WTC11 (cell line): ENCODE data around the gene RBM38. TPM values are rescaled to one million over a fixed set of nuclear protein-coding genes. Genes with fewer than 3 reads are reported as not detected.

Experiments used
- ATAC-seq: fragments of 200-7000 bp; cut with Tn5 transposase; 2 replicates; pipeline ENCODE4 v1.10.0; 2021; ENCODE audit warnings: mild to moderate bottlenecking, moderate library complexity
- CTCF ChIA-PET: fragments of 300-600 bp; sonication (Branson Sonifier 250); formaldehyde crosslinking; loops from one replicate; lab custom pipeline; 2021; ENCODE audit warnings: antibody characterized with exemption; lab: Charles Lee
- POLR2A ChIA-PET: fragments of 350-600 bp; sonication (Branson Sonifier 250); formaldehyde crosslinking; loops from one replicate; lab custom pipeline; 2021; ENCODE audit warnings: antibody characterized with exemption; lab: Charles Lee
- DNase-seq: peaks from one replicate; pipeline ENCODE4 v3.0.0; 2021; ENCODE audit warnings: low spot score
- H3K27ac Mint-ChIP-seq: 2 replicates; pipeline ENCODE4 v1.8.0; 2021; ENCODE audit warnings: mixed read lengths
- H3K27me3 Mint-ChIP-seq: 2 replicates; pipeline ENCODE4 v1.8.0; 2021; ENCODE audit warnings: low read depth, mild to moderate bottlenecking, moderate library complexity, mixed read lengths
- H3K36me3 Mint-ChIP-seq: 2 replicates; pipeline ENCODE4 v1.8.0; 2021; ENCODE audit warnings: mixed read lengths
- H3K4me1 Mint-ChIP-seq: 2 replicates; pipeline ENCODE4 v1.8.0; 2022; ENCODE audit warnings: mixed read lengths
- H3K4me3 Mint-ChIP-seq: 2 replicates; pipeline ENCODE4 v1.8.0; 2021; ENCODE audit warnings: mild to moderate bottlenecking, moderate library complexity, mixed read lengths
- H3K9me3 Mint-ChIP-seq: 2 replicates; pipeline ENCODE4 v1.8.0; 2021; ENCODE audit warnings: mixed read lengths
- AFF4 ChIP-seq: sonication (generic); formaldehyde crosslinking; IDR thresholded peaks from 2 replicates; pipeline ENCODE4 v1.8.1; 2023; ENCODE audit warnings: mild to moderate bottlenecking, missing genetic modification reagents, borderline replicate concordance
- ATF3 ChIP-seq: sonication (generic); formaldehyde crosslinking; conservative IDR thresholded peaks from 2 replicates; pipeline ENCODE4 v1.8.1; 2022; ENCODE audit warnings: mild to moderate bottlenecking, missing genetic modification reagents
- ATF6 ChIP-seq: sonication (generic); formaldehyde crosslinking; IDR thresholded peaks from 2 replicates; pipeline ENCODE4 v1.8.1; 2023; ENCODE audit warnings: mild to moderate bottlenecking, missing genetic modification reagents
- EMX1 ChIP-seq: fragments of 250-450 bp; sonication (Bioruptor Pico); IDR thresholded peaks from 2 replicates; pipeline ENCODE4 v1.8.0; 2021; ENCODE audit warnings: mild to moderate bottlenecking
- FOXJ3 ChIP-seq: sonication (generic); formaldehyde crosslinking; IDR thresholded peaks from 2 replicates; pipeline ENCODE4 v1.9.0; 2021; ENCODE audit warnings: missing genetic modification reagents, mild to moderate bottlenecking, borderline replicate concordance
- FOXP4 ChIP-seq: sonication (generic); formaldehyde crosslinking; IDR thresholded peaks from 2 replicates; pipeline ENCODE4 v1.8.0; 2022; ENCODE audit warnings: mild to moderate bottlenecking, missing genetic modification reagents
- GTF2I ChIP-seq: fragments of 250-450 bp; sonication (Bioruptor Pico); conservative IDR thresholded peaks from 2 replicates; pipeline ENCODE4 v1.4.0; 2021; ENCODE audit warnings: mild to moderate bottlenecking
- HMGA2 ChIP-seq: fragments of 250-450 bp; sonication (Bioruptor Pico); IDR thresholded peaks from 2 replicates; pipeline ENCODE4 v1.4.0; 2021; ENCODE audit warnings: mild to moderate bottlenecking, moderate library complexity
- JUN ChIP-seq: sonication (generic); formaldehyde crosslinking; IDR thresholded peaks from 2 replicates; pipeline ENCODE4 v1.8.0; 2023; ENCODE audit warnings: mild to moderate bottlenecking, missing genetic modification reagents
- MXD4 ChIP-seq: fragments of 250-450 bp; sonication (Bioruptor Pico); IDR thresholded peaks from 2 replicates; pipeline ENCODE4 v1.8.0; 2021; ENCODE audit warnings: mild to moderate bottlenecking, moderate library complexity, borderline replicate concordance
- NFYB ChIP-seq: sonication (generic); formaldehyde crosslinking; conservative IDR thresholded peaks from 2 replicates; pipeline ENCODE4 v1.8.0; 2022; ENCODE audit warnings: low read depth, missing genetic modification reagents
- OVOL2 ChIP-seq: fragments of 250-450 bp; sonication (Bioruptor Pico); IDR thresholded peaks from 2 replicates; pipeline ENCODE4 v1.9.0; 2021; ENCODE audit warnings: mild to moderate bottlenecking, borderline replicate concordance
- TEAD4 ChIP-seq: sonication (generic); formaldehyde crosslinking; IDR thresholded peaks from 2 replicates; pipeline ENCODE4 v1.8.0; 2022; ENCODE audit warnings: mild to moderate bottlenecking, missing genetic modification reagents
- USF1 ChIP-seq: sonication (generic); formaldehyde crosslinking; IDR thresholded peaks from 2 replicates; pipeline ENCODE4 v1.8.0; 2022; ENCODE audit warnings: mild to moderate bottlenecking, missing genetic modification reagents
- USF2 ChIP-seq: sonication (generic); formaldehyde crosslinking; IDR thresholded peaks from 2 replicates; pipeline ENCODE4 v1.8.1; 2023; ENCODE audit warnings: mild to moderate bottlenecking, missing genetic modification reagents, moderate library complexity
- ZNF121 ChIP-seq: sonication (generic); formaldehyde crosslinking; IDR thresholded peaks from 2 replicates; pipeline ENCODE4 v1.8.0; 2023; ENCODE audit warnings: missing genetic modification reagents
- ZNF232 ChIP-seq: sonication (generic); formaldehyde crosslinking; IDR thresholded peaks from 2 replicates; pipeline ENCODE4 v1.8.0; 2022; ENCODE audit warnings: mild to moderate bottlenecking, missing genetic modification reagents
- ZSCAN18 ChIP-seq: fragments of 250-450 bp; sonication (Bioruptor Pico); IDR thresholded peaks from 2 replicates; pipeline ENCODE4 v2.1.2; 2022; ENCODE audit warnings: mild to moderate bottlenecking, moderate library complexity
- total RNA-seq: library from RNA; stranded (reverse); gene quantifications from 3 replicates; pipeline ENCODE4 v1.2.3, GENCODE V29; 2021

RBM38 gene
- total RNA-seq, 1 experiment from 2014 or later, result 69.0 TPM

GRCh38 chr20:57437267-57437666 is 46.1 kb downstream of the RBM38 start:
- TF ChIP-seq AFF4 (CRISPR knock-in tag) (no peak), OVOL2 (CRISPR knock-in tag) (no peak), FOXJ3 (CRISPR knock-in tag) (no peak), JUN (CRISPR knock-in tag) (no peak), ZSCAN18 (CRISPR knock-in tag) (no peak), MXD4 (CRISPR knock-in tag) (no peak), TEAD4 (no peak), NFYB (CRISPR knock-in tag) (no peak), ZNF232 (CRISPR knock-in tag) (no peak), USF2 (no peak), GTF2I (CRISPR knock-in tag) (no peak), ZNF121 (no peak), ATF3 (CRISPR knock-in tag) (no peak)
- CTCF ChIA-PET, result no interaction called here
- POLR2A ChIA-PET, result no interaction called here
- Mint-ChIP-seq H3K27ac (no peak overlapping the region), H3K4me3 (no peak overlapping the region), H3K4me1 (peaks cover 9% of the 10 kb centered on the region), H3K27me3 (no peaks in the 10 kb centered on the region), H3K36me3 (no peaks in the 10 kb centered on the region), H3K9me3 (no peaks in the 10 kb centered on the region)
- DNase-seq, result no peak
- no peak for ATAC-seq

GRCh38 chr20:57437672-57438330 is 46.6 kb downstream of the RBM38 start:
- Mint-ChIP-seq H3K4me1 (peaks cover 9% of the 10 kb centered on the region), H3K36me3 (no peaks in the 10 kb centered on the region), H3K27me3 (no peaks in the 10 kb centered on the region), H3K27ac (peak overlapping the region; percentile 68; the same call in 1 of the 2 replicates), H3K9me3 (no peaks in the 10 kb centered on the region), H3K4me3 (no peak overlapping the region)
- ATAC-seq (no peak), DNase-seq (no peak)
- POLR2A ChIA-PET, result no interaction called here
- CTCF ChIA-PET, result no interaction called here
- TF ChIP-seq USF1 (no peak), FOXP4 (CRISPR knock-in tag) (no peak), EMX1 (CRISPR knock-in tag) (no peak), HMGA2 (CRISPR knock-in tag) (no peak), ATF6 (CRISPR knock-in tag) (no peak), GTF2I (CRISPR knock-in tag) (0 out of 2 replicates have a peak, but pooled peaks have one; percentile 48)
